HG03460 (cell line): ENCODE measurements around the gene TRAPPC10.

Experiments
- ATAC-seq: cut with Tn5 transposase; IDR thresholded peaks from one replicate; pipeline ENCODE4 v1.9.1; 2021; ENCODE audit not compliant: unreplicated experiment

TRAPPC10 gene

DNA sequence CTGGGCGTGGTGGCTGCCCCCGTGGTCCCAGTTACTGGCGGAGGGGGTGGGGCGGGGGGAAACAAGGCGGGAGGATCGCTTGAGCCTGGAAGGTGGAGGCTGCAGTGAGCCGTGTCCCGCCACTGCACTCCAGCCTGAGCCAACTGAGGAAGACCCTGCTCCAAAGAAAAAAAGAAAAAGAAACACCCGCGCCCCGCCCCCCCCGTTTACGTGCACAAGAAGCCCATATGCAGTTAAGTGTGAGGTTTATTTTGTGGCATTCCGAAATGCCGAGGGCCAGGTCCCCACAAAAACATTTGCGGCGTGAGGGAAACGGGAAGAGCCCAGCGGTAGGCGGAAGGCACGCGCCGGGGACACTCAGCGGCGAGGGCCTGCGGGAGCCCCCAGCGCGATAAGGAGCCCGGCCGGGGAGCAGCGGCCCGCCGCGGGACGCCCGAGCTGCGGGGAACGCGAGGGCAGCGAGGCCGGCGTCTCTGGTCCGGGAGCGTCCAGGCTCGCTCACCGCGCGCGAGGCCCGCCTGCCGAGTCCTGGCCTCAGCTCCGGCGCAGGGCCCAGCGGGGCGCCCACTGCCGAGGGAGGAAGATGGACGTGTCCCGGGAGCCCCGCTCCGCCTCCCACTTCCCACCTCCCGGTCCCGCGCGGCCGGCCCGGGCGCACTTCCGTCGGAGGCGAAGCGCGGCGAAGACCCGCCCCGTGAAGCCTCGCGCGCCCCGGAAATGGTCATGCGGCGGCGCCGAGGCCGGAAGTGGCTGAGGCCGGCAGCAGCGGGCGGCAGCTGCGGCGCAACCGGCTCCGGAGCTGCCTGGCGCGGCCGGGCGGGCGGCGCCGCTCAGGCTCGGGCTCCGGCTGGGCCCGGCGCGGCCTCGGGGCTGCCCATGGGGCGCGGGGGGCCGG, at the start of gene TRAPPC10:
TRAPPC10 (plus strand) TSS at position 731 of the 895 bp plus-strand sequence. CDS start 185 bp downstream, outside the sequence.
- peak; percentile 59 for ATAC-seq

- ATAC-seq: no peak
Observed at GRCh38 chr21:43965911-43966585, 46.1 kb upstream of the TRAPPC10 start.

DNA sequence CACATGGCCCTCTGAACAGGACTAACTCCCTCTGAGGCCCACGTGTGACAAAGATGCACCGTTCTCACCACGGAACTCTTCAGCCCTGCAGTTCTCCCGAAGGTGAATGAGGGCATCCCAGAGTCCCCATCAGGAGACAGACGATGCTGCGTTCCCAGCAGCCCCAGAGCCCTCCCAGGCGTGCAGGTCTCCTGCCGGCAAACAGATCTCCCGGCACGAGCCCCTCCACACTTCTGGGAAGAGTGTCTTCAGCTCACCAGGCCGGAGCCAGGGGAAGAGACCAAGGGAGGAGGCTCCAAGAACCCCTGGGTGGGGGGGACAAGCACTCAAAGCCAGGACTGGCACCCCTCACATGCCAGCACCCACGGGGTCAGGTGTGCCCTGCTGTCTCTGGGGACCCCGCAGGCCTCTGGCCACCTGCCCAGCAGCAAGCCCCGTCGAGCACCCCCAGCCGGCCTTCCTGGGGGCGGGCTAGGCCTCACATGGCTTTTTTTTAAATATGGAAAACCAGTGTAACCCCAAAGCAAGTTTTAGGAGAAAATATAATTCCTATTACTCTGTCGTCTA, 45.1 kb upstream of the TRAPPC10 start:
- no peak for ATAC-seq

DNA sequence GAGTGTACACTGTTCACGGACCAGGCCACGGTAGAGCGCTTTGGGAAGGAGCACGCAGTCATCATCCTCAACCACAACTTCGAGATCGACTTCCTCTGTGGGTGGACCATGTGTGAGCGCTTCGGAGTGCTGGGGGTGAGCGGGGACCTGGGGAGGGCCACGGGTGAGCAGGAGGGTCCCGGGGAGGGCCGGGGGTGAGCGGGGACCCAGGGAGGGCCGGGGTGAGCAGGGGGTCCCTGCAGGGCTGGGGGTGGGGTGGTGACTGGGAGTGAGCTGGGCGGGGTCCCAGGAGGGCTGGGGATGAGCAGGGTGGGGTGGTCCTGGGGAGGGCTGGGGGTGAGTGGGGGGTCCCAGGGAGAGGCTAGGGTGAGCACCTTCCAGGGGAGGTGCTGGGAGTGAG, 44.1 kb upstream of the TRAPPC10 start:
- no peak for ATAC-seq

DNA sequence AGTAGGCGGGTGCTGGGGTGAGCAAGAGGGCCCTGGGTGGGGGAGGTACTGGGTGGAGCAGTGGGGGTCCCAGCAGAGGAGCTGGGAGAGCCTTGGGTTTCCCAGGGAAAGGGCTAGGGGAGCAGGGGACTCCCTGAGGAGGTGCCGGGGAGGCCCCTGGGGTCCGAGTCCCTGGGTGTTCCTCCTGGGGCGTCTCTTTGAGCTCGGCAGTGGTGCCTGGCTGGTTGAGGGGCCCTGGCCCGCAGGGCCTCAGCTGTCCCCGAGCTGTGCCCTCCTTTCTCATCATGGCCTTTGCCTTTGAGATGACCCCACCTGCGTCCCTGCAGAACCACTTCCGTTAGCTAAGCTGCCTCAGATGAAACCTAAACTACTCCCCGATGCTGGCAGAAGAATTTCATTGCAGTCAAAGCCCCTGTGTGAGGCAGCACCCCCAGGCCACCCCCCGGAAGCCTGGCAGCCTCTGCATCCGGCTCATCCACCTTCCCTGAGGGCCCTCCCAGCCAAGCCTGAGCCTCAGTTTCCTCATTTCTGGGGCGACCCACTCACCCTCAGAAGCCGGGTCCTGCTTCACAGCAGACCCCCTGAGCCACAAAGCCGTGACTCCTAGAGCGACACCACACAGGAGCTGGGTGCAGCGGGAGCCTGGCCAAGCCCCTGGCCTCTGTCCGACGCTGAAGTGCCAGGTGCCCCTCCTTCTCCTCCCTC, 43.5 kb upstream of the TRAPPC10 start:
- ATAC-seq: no peak

DNA sequence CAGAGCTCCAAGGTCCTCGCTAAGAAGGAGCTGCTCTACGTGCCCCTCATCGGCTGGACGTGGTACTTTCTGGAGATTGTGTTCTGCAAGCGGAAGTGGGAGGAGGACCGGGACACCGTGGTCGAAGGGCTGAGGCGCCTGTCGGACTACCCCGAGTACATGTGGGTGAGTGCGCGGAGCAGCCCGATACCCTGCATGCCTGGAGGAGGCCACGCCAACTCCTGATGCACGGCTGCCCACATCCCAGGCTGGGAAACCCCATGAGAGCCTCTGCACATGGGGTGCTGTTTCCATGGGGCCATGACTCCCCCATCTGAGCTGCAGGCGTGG, 43.0 kb upstream of the TRAPPC10 start:
- no peak for ATAC-seq

DNA sequence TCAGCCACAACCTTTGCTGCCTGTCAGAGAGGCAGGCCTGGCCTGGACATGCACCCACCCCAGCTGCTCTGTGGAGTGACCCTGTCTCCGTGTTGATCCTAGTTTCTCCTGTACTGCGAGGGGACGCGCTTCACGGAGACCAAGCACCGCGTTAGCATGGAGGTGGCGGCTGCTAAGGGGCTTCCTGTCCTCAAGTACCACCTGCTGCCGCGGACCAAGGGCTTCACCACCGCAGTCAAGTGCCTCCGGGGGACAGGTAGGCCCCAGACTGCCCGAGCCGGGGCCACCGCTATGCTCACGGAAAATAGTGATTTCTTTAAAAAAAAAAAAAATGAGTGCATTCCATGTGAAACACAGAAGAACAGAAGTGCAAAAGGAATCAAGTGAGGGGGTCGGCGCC, 41.6 kb upstream of the TRAPPC10 start:
- ATAC-seq: no peak

DNA sequence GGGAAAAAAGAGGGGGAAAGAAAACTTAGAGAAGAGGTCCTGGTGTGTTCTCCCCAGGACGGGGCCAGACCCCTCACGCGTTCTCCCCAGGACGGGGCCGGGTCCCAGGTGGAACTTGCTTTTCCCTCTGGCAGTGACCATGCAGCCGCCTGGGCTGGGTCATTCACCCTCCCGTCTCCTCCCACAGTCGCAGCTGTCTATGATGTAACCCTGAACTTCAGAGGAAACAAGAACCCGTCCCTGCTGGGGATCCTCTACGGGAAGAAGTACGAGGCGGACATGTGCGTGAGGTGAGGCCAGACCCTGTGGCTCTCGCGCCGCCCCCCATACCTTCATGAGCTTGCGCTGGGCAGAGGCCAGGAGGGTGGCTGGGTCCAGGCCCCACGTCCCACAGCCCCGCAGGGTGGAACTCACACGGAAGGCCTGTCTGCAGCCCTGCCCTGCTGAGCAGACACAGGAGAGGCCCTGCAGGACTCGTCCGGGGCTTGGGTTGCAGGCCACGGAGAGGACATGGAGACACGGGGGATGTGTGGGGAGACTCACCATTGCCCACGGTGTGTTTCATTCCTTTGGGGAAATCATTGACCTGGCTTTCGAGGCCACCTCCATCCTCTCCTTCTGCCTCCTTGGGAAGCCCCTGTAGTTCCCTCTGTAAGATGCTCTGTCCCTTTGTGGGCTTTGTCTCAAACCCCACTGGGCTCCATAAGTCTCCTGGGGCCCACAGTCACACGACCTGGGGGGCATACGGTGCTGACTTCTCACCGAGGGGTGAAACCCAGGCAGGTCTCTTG, 40.7 kb upstream of the TRAPPC10 start:
- no peak for ATAC-seq

DNA sequence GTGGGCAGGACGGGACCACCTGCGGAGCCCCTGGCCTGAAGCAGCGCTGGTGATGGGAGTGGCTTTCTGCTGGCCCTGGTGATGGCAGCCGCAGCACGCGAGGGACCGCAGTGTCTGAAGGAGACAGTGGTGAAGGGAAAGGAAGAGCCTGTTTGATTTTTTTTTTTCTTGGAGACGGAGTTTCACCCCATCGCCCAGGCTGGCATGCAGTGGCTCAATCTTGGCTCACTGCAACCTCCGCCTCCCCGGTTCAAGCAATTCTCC, 40.2 kb upstream of the TRAPPC10 start:
- no peak for ATAC-seq

- ATAC-seq: no peak
Observed at GRCh38 chr21:43972850-43973633, 39.1 kb upstream of the TRAPPC10 start.

DNA sequence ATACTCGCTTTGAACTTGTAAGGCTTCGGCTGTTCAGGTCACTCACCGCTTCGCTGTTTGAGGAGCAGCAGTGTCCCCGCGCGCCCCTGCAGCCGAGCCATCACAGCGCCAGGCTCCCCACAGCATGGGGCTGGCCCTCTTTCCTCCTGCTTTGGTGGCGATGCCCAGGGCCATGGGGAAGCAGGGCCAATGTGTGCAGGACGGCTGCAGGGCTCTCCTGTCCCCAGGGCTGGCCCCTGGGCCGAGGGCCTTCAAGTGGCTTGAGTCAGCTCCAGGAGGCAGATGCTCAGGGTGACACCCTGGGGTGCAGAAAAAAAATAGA, 38.5 kb upstream of the TRAPPC10 start:
- no peak for ATAC-seq

- ATAC-seq: no peak
Observed at GRCh38 chr21:43974791-43975468, 37.2 kb upstream of the TRAPPC10 start.

GRCh38 chr21:43975469-43976098, 36.5 kb upstream of the TRAPPC10 start:
- ATAC-seq: no peak

GRCh38 chr21:43976661-43977060, 35.4 kb upstream of the TRAPPC10 start:
- no peak for ATAC-seq

- ATAC-seq: no peak
Observed at GRCh38 chr21:43978060-43978459, 34.0 kb upstream of the TRAPPC10 start.

GRCh38 chr21:43979654-43980053, 32.5 kb upstream of the TRAPPC10 start:
- ATAC-seq: no peak

DNA sequence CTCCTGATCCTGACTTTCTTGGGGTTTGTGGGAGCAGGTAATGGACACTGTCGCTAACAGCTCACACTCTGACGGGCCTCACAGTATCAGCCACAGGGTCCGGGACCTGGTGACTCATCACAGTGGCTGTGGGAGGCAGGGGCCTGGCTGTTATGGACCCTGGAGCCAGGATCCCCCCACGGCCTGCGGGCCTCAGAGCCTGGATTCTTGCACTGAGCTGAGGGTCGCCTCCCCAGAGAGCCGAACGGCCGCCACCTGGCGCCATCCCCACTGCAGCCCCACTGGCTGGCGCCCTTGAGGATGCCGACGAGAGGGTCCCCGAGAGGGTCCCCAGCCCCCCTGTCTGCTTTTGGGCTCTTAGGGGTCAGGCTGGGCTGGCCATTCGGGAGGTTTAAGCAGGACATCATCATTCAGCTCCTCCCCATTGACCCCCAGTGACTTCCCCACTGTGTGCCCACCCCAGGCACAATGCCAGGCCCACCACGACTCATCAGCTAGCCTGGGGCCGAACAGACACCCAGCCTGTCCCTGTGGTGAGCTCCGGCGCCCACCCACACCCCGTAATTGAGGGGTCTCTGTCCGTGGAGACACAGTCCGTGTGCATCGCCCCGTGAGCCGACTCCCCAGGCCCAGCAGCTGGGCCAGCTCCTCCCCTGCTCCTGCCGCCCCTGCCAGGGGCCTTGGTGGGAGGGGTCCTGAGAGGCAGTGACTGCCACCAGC, 30.8 kb upstream of the TRAPPC10 start:
- no peak for ATAC-seq

DNA sequence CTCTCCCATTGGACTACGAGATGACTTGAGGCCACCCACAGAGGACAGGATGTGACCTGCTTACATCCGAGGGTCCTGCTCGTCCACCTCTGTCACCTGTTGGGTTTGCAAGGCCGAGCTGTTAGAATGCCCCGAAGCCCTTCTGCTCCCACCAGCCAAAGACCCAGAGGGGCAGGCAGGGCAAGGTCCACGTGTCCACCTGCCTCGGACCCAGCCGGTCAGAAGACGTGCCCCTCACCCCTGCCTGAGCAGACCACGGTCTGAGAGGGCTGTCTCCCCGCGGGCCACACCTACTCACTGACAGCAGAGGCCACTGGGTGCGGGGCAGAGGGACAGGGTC, 30.3 kb upstream of the TRAPPC10 start:
- no peak for ATAC-seq
